GM21528 (cell line): ENCODE measurements around the gene UNC5C.

Source experiments
- ATAC-seq: cut with Tn5 transposase; IDR thresholded peaks from one replicate; pipeline ENCODE4 v1.9.1; 2021; ENCODE audit warnings: mild to moderate bottlenecking, moderate library complexity; ENCODE audit not compliant: unreplicated experiment, low FRiP score

UNC5C gene

DNA sequence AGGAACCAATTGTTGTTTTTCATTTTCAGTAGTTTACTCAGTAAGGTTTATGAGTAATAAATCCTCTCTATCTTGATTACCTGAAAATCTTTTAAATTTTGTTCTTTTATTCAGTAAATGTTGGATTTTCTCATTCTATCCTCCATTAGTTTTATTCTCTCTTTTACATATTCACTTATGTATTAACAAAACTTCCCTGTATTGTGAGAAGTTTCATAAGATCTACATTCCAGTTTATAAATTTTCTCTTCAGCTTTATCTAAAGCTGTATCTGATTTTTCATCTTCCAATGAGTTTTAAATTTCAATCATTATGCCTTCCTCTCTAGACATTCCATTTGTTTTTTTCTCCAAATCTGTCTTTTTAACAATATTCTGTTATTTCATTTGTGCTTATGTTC lies 310.2 kb downstream of the UNC5C start:
- no peak for ATAC-seq

DNA sequence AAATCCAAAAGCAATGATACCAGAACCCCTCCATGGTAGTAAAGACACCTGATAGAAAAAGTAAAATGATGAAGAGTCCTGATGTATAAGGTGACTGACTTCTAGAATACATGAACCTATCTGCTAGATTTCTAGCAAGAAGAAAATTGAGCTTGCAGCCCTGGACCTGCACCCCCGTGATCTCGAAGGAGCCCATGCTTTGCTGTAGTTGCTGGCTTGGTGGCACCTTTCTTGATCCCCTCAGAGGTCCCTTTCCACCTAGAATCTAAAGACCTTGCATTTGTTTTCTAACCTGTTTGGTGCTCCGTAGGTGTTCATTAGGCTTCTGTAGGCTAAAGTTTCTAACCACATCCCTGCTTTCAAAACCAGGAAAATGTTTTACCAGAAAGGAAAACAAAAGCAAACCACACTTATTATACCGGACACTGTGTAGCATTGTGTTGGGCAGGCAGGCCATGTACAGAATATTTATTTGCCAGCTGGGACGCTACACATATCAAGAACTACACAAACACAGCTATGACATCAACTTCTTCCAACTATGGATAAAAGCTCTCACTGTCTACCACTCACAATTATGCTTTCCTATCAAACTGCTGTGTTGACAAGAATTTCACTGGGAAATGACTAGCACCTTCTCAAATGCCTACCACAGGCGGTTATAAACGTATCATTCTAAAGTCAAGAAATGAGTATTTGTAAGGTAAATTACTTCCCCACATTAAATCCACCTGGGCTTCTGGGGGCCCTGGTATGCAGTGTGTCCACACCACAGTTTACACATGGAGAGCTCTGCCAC lies 316.2 kb downstream of the UNC5C start:
- ATAC-seq = no peak

- ATAC-seq = no peak
Measured at GRCh38 chr4:95231681-95232080, 317.1 kb downstream of the UNC5C start.

GRCh38 chr4:95225849-95226248 lies 322.9 kb downstream of the UNC5C start:
- no peak for ATAC-seq

DNA sequence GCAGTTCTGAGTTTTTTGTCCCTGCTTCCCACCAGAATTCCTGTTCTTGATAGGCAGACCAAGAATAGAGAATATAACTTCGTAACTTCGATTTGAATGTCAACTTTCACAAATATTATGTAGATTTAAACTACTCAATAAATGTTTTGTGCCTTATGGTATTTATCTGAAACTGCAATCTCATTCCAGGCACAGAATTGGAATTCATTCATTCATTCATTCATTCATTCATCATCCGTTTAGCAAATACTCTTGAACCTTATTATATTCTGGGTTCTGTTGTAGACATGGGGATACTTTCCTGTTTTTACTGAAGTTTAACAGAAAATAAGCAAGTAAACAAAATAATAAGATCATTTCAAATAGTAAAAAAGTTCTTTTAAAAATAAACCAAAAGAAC lies 324.4 kb downstream of the UNC5C start:
- ATAC-seq = no peak

GRCh38 chr4:95220205-95221175 lies 328.3 kb downstream of the UNC5C start:
- no peak for ATAC-seq

GRCh38 chr4:95219109-95219508 lies 329.7 kb downstream of the UNC5C start:
- ATAC-seq = no peak

GRCh38 chr4:95217197-95217596 lies 331.6 kb downstream of the UNC5C start:
- no peak for ATAC-seq

DNA sequence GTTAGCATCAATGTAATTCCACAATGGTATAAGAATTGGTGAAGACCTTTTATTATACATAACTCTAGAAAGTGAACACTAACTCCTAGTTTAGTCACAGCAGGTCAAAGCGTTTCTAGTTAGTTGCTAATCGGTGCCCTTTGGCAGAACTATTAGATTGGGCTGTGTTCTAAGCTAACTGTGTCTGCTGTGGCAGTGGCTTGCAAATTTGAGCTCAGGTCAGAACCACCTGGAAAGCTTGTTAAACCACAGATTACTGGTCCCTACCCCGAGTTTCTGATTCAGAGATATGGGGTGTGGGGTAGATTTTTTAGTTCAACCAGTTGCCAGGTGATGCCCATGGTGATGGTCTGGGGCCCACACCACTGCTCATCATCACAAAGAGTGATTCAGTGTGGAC lies 332.1 kb downstream of the UNC5C start:
- no peak for ATAC-seq

- ATAC-seq = no peak
Measured at GRCh38 chr4:95215991-95216605, 332.7 kb downstream of the UNC5C start.

GRCh38 chr4:95215043-95215442 lies 333.7 kb downstream of the UNC5C start:
- ATAC-seq = no peak

DNA sequence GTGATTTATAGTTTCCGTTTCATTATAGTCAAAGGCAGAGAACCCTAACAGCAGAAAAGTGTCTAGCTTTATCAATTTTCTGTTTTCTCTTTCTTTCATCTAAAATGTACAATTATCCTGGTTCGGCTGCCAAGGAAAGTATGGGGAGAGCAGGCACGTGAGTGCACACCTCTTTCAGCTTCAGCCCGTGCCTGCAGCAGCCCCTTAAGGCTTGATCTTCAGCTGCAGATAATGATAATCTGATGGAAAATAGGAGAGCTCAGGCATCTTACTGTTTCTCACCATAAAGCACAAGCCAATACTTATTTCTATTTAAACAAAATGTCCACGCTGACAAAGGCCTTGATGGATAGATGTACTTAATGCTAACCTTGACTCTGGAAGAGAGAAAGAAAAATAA lies 334.4 kb downstream of the UNC5C start:
- ATAC-seq = no peak

GRCh38 chr4:95213366-95213765 lies 335.4 kb downstream of the UNC5C start:
- ATAC-seq = no peak

DNA sequence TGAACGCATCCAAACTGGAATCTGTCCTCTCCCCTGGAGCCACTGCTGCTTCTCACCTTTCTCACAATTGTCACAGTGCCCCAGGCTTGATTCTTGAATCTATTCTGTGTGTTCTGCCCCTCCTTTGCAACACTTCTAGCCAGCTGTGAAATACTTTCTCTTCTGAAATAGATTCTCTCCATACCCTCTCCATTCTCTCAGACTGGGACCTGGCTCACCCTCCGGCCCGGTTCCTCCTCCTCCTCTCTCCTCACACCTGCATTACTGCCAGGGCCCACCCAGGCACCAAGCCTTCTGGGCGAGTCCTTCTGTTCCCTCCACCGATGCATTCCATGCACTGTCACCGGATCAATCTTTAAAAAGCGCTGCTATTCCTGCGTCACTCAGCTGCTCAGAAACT lies 336.1 kb downstream of the UNC5C start:
- no peak for ATAC-seq

GRCh38 chr4:95209927-95210326 lies 338.8 kb downstream of the UNC5C start:
- no peak for ATAC-seq

DNA sequence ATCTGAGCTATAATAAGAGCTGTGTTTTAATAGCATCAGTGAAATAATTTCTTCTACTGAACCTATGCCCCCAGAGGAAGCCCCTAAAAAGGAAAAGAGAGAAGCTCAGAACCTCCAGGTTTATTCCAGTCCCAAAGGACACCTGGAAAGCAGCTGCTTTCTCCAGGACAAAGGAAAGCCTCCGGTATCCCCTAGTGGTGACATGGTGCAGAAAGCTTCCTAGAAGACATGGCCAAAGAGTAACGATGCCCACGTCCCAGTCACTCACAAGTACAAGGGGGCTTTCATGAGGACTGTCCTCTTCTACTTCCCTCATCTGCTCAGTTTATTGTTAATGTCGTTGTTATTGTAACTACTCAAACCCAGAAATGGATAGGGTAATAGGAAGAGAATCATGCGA lies 343.9 kb downstream of the UNC5C start:
- ATAC-seq = no peak

- no peak for ATAC-seq
Measured at GRCh38 chr4:95204267-95204844, 344.4 kb downstream of the UNC5C start.

- ATAC-seq = no peak
Measured at GRCh38 chr4:95198961-95199360, 349.8 kb downstream of the UNC5C start.

DNA sequence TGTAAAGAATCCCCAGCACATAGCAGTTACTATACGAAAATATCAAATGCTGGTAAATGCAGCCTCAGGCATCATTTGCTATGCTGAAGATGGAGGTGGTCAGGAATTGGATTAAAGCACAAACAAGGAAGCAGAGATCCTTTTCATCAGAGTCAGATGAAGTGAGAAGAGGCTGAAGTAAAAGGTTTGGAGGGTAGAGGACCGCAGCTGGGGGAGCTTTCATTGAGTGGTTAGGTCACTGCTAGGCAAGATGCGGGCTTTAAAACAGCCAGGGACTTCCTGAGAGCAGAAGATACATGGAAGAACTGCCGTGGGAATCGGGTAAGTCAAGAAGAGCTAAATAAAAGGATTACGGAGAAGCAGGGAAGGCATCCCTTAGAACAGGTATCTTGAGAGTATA lies 351.4 kb downstream of the UNC5C start:
- no peak for ATAC-seq

- ATAC-seq = no peak
Measured at GRCh38 chr4:95193391-95194224, 355.2 kb downstream of the UNC5C start.
